DND-41 (cell line): Measurements from ENCODE around the gene AREL1.

Experiments used
- ATAC-seq: fragments of 200-7000 bp; cut with Tn5 transposase; 3 replicates; pipeline ENCODE4 v1.9.1; 2021; ENCODE audit warnings: low read depth; ENCODE audit not compliant: insufficient read depth
- DNase-seq: peaks from one replicate; pipeline ENCODE4 v3.0.0-alpha.2; 2020
- H2AFZ ChIP-seq: 2 replicates; pipeline ENCODE4 v1.6.0; 2012; ENCODE audit warnings: low read depth, low read length
- H3K27ac ChIP-seq: 2 replicates; pipeline ENCODE4 v1.5.1; 2012; ENCODE audit warnings: low read length, inconsistent platforms
- H3K27me3 ChIP-seq: fragments of 200-600 bp; sonication (generic); 2 replicates; pipeline ENCODE4 v1.6.0; 2012; ENCODE audit warnings: low read length, mild to moderate bottlenecking, inconsistent platforms; ENCODE audit not compliant: insufficient read depth, poor library complexity
- H3K36me3 ChIP-seq: 2 replicates; pipeline ENCODE4 v1.5.1; 2012; ENCODE audit warnings: low read length, inconsistent platforms; ENCODE audit not compliant: insufficient read depth
- H3K4me1 ChIP-seq: 2 replicates; pipeline ENCODE4 v1.5.1; 2012; ENCODE audit warnings: mild to moderate bottlenecking, low read length; ENCODE audit not compliant: insufficient read depth
- H3K4me2 ChIP-seq: 2 replicates; pipeline ENCODE4 v1.6.0; 2012; ENCODE audit warnings: mild to moderate bottlenecking, moderate library complexity, low read length, inconsistent platforms; ENCODE audit not compliant: insufficient read depth
- H3K4me3 ChIP-seq, 2 experiments: fragments of 200-600 bp in 1 of 2; shearing (Covaris generic) in 1 of 2; 2 replicates each; pipeline ENCODE4 v1.5.1; 2012 to 2016; ENCODE audit warnings: inconsistent platforms in 2 of 2, low read length in 2 of 2, mild to moderate bottlenecking in 2 of 2, low read depth in 1 of 2, moderate library complexity in 1 of 2
- H3K79me2 ChIP-seq: 2 replicates; pipeline ENCODE4 v1.6.0; 2012; ENCODE audit warnings: low read length, inconsistent platforms; ENCODE audit not compliant: insufficient read depth
- H3K9ac ChIP-seq: 2 replicates; pipeline ENCODE4 v1.6.0; 2012; ENCODE audit warnings: low read depth, mild to moderate bottlenecking, inconsistent platforms, low read length, moderate library complexity
- H3K9me3 ChIP-seq: 2 replicates; pipeline ENCODE4 v1.5.1; 2012; ENCODE audit warnings: low read length, moderate library complexity, mild to moderate bottlenecking, inconsistent platforms; ENCODE audit not compliant: insufficient read depth, severe bottlenecking
- H4K20me1 ChIP-seq: 2 replicates; pipeline ENCODE4 v1.6.0; 2012; ENCODE audit warnings: low read length; ENCODE audit not compliant: insufficient read depth
- EZH2 ChIP-seq: IDR thresholded peaks from 3 replicates; pipeline ENCODE4 v1.6.1; 2012; ENCODE audit warnings: borderline replicate concordance, low read depth, mild to moderate bottlenecking, moderate library complexity, low read length, inconsistent platforms; ENCODE audit not compliant: severe bottlenecking
- TF ChIP-seq, protein P1 (sequence below): IDR thresholded peaks from 2 replicates; pipeline ENCODE4 v1.5.1; 2012; ENCODE audit warnings: borderline replicate concordance, low read length, moderate library complexity, mild to moderate bottlenecking; ENCODE audit not compliant: poor library complexity, severe bottlenecking; ENCODE audit errors: extremely low read depth

Gene AREL1

DNA sequence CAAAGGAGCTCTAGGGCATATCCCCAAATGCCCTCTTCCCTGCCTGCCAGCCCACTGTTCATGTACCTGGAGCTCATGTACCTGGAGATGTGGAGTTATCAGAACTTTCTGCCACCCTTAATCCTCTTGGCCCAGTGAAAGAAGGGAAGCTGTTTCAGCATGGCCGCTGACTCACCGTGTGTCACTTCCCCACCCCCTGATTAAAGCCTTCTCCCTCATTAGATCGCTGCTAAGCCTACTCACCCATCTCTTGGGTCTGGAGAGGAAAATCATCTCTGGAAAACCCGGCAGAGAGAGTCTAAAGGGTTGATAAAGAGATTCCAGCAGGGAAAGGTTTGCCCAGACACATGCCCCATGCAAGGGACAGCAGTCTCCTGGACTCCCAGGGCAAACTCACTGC is 96.4 kb downstream of the AREL1 start:
- H3K9ac ChIP-seq, result no peak overlapping the region
- no peaks in the 10 kb centered on the region for H3K27me3 ChIP-seq
- ATAC-seq, result no peak
- peaks cover 9% of the 10 kb centered on the region; the same call in 1 of the 2 replicates for H3K4me1 ChIP-seq
- H3K27ac ChIP-seq, result no peak overlapping the region
- DNase-seq, result no peak
- no peaks in the 10 kb centered on the region for H3K36me3 ChIP-seq
- H3K4me2 ChIP-seq, result no peak overlapping the region
- H4K20me1 ChIP-seq, result no peaks in the 10 kb centered on the region
- H3K4me3 ChIP-seq, result no peak overlapping the region
- no peaks in the 10 kb centered on the region for H3K9me3 ChIP-seq
- no peaks in the 10 kb centered on the region for H3K79me2 ChIP-seq
- no peak overlapping the region for H2AFZ ChIP-seq
- TF ChIP-seq EZH2, result no peak
- TF ChIP-seq, protein P1, sequence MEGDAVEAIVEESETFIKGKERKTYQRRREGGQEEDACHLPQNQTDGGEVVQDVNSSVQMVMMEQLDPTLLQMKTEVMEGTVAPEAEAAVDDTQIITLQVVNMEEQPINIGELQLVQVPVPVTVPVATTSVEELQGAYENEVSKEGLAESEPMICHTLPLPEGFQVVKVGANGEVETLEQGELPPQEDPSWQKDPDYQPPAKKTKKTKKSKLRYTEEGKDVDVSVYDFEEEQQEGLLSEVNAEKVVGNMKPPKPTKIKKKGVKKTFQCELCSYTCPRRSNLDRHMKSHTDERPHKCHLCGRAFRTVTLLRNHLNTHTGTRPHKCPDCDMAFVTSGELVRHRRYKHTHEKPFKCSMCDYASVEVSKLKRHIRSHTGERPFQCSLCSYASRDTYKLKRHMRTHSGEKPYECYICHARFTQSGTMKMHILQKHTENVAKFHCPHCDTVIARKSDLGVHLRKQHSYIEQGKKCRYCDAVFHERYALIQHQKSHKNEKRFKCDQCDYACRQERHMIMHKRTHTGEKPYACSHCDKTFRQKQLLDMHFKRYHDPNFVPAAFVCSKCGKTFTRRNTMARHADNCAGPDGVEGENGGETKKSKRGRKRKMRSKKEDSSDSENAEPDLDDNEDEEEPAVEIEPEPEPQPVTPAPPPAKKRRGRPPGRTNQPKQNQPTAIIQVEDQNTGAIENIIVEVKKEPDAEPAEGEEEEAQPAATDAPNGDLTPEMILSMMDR, result no peak

DNA sequence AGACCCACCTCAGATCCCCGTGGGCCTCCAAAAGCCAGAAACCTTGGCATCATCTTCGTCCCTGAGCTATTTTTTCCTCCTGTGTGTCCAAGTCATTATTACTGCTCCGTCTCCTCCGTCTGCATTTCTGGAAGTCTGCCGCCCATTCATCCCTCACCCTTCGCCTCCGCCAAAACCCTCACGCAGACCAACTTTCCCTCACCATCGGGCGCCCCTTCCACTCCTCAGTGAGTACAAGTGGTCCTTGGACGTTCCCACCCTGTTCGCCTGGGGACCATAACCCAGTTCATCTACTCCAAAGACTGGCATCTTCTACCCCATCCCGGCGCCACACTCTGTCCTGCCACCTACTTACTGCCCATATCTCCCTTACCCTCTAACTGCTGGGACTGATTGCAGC is 97.1 kb downstream of the AREL1 start:
- DNase-seq, result no peak
- H3K36me3 ChIP-seq, result no peaks in the 10 kb centered on the region
- H2AFZ ChIP-seq, result no peak overlapping the region
- peaks cover 9% of the 10 kb centered on the region; the same call in 1 of the 2 replicates for H3K4me1 ChIP-seq
- no peak overlapping the region for H3K4me2 ChIP-seq
- TF ChIP-seq, protein P1, result no peak
- TF ChIP-seq EZH2, result no peak
- H3K9me3 ChIP-seq, result no peaks in the 10 kb centered on the region
- H3K4me3 ChIP-seq, result no peak overlapping the region
- H3K27ac ChIP-seq, result no peak overlapping the region
- H3K9ac ChIP-seq, result no peak overlapping the region
- H4K20me1 ChIP-seq, result no peaks in the 10 kb centered on the region
- H3K27me3 ChIP-seq, result no peaks in the 10 kb centered on the region
- no peak for ATAC-seq
- H3K79me2 ChIP-seq, result no peaks in the 10 kb centered on the region

DNA sequence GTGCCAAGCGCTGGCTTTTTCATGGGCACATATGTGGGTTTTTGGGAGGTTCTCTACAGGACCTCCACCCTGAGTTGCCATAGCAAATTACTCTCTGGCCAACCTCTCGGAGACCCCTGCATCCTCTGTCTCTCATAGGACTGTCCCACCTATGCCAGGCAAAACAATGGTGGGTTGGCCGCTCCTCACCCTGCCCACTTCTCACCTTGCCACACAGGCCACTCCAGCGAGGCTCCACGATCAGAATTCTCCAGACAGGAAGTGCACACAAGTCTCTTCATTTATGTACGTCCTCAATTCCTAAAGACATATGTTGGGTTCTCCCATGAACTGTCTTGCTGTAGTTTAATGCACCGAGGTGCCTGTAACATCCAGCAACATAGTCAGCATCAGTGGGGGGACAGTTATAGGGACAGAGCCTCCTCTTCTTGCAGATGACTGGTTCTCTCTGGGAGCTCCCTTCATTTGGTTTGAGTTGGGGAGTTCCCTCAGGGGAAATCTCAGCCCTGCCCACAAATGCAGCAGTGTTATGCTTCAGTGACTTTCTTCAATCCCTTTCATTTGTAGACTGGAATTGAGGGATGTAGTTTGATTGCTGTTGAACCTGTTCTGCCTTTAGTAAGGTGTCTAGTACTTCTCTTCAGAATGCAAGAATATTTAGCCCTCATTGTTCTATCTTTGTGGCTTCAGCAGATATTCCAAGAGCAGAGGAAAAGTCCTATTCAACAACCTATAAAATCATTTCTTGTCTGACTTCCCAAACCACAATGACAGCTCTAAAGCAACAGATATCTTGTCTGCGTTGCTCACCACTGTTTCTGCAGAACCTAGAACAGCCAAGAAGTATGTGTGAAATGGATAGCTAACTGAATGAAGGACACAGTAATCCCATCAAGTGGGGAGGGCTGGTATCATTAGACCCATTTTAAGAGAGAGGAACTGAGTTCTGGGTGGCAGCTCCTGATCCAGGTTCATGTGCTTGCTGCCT is 98.1 kb downstream of the AREL1 start:
- no peak overlapping the region for H2AFZ ChIP-seq
- TF ChIP-seq EZH2, result no peak
- TF ChIP-seq, protein P1, result no peak
- H3K4me3 ChIP-seq, result no peak overlapping the region
- H3K4me2 ChIP-seq, result no peak overlapping the region
- H3K79me2 ChIP-seq, result no peaks in the 10 kb centered on the region
- no peak for DNase-seq
- no peaks in the 10 kb centered on the region for H4K20me1 ChIP-seq
- no peaks in the 10 kb centered on the region for H3K9me3 ChIP-seq
- no peaks in the 10 kb centered on the region for H3K27me3 ChIP-seq
- ATAC-seq, result no peak
- no peaks in the 10 kb centered on the region for H3K36me3 ChIP-seq
- H3K9ac ChIP-seq, result no peak overlapping the region
- H3K27ac ChIP-seq, result no peak overlapping the region
- H3K4me1 ChIP-seq, result peaks cover 9% of the 10 kb centered on the region; the same call in 1 of the 2 replicates
